Measurements from ENCODE around the gene NPC1L1. TPM values are rescaled to one million over a fixed set of nuclear protein-coding genes. Genes with fewer than 3 reads are reported as not detected.

NPC1L1 gene
- total RNA-seq (2022; extraction: Qiagen RNA extraction), result 0.06 to 0.09 TPM (median 0.08 TPM) in 5 replicates

GRCh38 chr7:44541028-44541869 is at the start of gene NPC1L1:
TSS of gene NPC1L1 (minus strand) at chr7:44541330. CDS start at chr7:44541259, 71 bp downstream.

GRCh38 chr7:44581879-44582603 is 40.9 kb upstream of the NPC1L1 start, which contains the start of gene TMED4:
TSS of gene TMED4 (minus strand) at chr7:44582231. CDS start at chr7:44582206, 25 bp downstream.

GRCh38 chr7:44573464-44574286 is 32.5 kb upstream of the NPC1L1 start, which contains the start of gene DDX56:
TSS of gene DDX56 (minus strand) at chr7:44573908. CDS start at chr7:44573895, 13 bp downstream.

GRCh38 chr7:44490351-44491200 is 50.6 kb downstream of the NPC1L1 start, which contains the start of gene NUDCD3:
TSS of gene NUDCD3 (minus strand) at chr7:44490658. CDS start at chr7:44490600, 58 bp downstream.

Other genes with a start within 250 kb of the NPC1L1 start
- gene CAMK2B, start 215.7 kb downstream of the NPC1L1 start, total RNA-seq (2022; extraction: Qiagen RNA extraction), result 0.17 to 0.49 TPM (median 0.24 TPM) in 5 replicates
- gene NUDCD3, start 50.7 kb downstream of the NPC1L1 start, total RNA-seq (2022; extraction: Qiagen RNA extraction), result 49.6 to 62.3 TPM (median 56.4 TPM) in 5 replicates
- 102 to 126 TPM (median 116 TPM) in 5 replicates for gene DDX56, start 32.6 kb upstream of the NPC1L1 start, total RNA-seq (2022; extraction: Qiagen RNA extraction)
- gene TMED4, start 40.9 kb upstream of the NPC1L1 start, total RNA-seq (2022; extraction: Qiagen RNA extraction), result 47.9 to 51.4 TPM (median 49.5 TPM) in 5 replicates
- 28.1 to 31.2 TPM (median 29.8 TPM) in 5 replicates for gene OGDH, start 65.3 kb upstream of the NPC1L1 start, total RNA-seq (2022; extraction: Qiagen RNA extraction)
- gene ZMIZ2, start 207.5 kb upstream of the NPC1L1 start, total RNA-seq (2022; extraction: Qiagen RNA extraction), result 22.1 to 32.6 TPM (median 31.1 TPM) in 5 replicates